Stimulated activated CD8-positive, alpha-beta memory T cell treated with anti-CD3 and anti-CD28 coated beads, Interleukin-15, amount 100 ng/mL, for 4 hours (primary cell): ENCODE measurements around the gene DNMT3A.
A peak's percentile ranks its signal among the peaks of the same experiment; 100 is the strongest.

ENCODE experiments used
- DNase-seq, 2 donors: peaks; one replicate each; pipeline ENCODE4 v3.0.0-alpha.2; 2020; ENCODE audit warnings: low read depth in 2 of 2

Gene DNMT3A

DNA sequence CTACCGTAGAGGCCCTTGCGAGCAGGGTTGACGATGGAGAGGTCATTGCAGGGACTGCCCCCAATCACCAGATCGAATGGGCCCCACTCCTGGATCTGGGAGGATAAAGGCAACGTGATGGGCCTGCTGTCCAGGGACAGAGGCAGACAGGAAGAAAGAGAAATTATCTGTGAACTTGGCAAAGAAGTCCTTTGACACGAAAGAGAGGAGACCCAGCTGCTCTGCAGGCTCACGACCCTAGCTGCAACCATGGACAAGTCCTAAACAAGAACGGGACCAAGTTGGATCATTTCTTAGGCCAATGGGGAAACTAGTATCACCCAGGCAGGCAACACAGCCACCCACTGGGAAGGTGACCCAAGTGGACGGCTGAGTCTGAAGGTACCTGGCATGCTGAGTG, 101.1 kb downstream of the DNMT3A start:
- no peak for DNase-seq

DNA sequence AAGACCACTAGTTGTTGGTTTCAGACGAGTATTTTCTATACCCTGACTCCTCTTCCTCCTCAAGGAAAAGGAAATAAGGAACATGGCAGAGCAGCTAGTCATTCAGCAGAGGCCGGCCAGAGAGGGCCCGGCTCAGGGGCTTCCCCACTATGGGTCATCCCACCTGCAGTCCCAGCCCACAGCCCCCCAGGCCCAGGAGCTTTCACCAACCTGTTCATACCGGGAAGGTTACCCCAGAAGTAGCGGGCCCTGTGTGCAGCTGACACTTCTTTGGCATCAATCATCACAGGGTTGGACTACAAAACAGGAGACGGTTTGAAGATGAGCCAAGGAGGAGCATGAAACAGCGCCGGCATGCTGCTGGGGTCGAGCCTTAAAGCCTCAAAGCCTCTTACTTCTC, 102.8 kb downstream of the DNMT3A start:
- no peak for DNase-seq

DNA sequence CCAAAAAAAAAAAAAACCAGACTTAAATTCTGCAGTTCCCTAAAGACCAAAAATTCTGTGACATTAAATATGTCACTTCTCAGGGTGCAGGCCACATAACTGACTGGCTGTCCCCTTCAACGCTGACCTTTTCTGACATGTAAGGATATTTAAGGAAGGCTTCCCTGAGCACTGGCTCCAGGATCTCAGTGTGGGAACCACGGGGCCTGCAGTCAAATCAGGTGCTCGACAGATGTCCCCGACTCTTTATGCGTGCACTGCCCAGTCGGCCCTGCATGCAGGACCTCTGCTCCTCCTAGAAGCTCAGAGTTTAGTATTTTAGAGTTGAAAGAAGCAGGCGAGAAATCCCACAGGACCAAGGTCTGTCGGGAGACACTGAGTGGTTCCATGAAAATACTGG, 104.0 kb downstream of the DNMT3A start:
- DNase-seq: no peak

DNA sequence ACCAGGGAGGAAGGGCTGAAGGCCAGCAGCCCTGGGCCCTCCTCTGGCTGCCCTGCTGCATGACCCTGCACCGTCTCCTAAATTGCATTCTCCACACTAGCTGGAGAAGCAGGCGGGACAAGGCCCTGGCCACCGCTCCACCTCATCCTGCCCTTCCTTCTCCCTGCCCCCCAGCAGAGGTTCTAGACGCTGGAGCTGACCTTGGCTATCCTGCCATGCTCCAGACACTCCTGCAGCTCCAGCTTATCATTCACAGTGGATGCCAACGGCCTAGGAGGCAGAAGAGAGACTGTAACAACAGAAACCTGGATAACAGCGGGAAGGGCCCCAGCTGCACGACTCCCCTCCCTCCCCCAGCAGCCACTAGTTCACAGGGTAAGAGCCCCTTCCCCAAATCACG, 105.0 kb downstream of the DNMT3A start:
- DNase-seq: no peak

DNA sequence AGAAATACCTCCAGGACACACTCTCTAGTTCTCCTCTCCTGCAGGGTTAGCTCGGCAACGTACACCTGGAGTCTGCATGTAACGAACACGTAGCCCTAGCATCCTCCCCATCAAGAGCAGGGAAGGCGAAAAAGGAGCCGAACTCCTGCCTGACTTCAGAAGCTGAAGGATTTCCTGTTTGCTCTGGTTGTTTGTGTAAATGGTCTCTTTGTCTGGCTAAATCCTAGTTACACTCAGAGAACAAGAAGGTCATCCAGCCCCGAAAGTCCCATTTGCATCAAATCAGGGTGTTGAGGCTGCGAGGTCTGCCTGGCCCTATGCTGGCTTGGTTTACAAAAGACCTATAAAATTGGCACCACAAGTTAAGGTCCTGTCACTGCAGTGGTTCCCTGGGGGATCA, 107.0 kb downstream of the DNMT3A start:
- no peak for DNase-seq

DNA sequence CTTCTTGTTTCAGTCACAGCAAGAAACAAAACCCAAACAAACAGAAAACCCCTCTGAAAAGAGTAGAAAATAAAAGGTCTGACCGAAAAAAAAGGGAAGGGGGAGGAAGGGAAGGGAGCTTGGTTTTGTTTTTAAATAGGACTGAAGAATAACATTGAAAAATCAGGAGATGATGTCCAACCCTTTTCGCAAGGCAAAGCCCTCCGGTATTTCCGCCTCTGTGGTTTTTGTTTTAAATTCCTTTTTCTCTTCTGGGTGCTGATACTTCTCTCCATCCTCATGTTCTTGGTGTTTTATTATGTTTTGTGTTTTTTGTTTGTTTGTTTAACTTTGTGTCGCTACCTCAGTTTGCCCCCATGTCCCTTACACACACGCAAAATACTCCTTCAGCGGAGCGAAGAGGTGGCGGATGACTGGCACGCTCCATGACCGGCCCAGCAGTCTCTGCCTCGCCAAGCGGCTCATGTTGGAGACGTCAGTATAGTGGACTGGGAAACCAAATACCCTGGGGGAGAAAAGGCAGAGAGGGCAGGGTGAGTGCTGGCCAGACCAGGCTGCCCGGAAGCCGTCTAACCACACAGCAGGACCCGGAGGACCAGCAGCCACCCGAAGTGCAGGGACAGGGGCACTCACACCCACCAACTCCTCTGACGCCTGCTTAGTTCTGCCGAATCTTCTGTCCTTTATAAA, 107.7 kb downstream of the DNMT3A start:
- no peak for DNase-seq

DNA sequence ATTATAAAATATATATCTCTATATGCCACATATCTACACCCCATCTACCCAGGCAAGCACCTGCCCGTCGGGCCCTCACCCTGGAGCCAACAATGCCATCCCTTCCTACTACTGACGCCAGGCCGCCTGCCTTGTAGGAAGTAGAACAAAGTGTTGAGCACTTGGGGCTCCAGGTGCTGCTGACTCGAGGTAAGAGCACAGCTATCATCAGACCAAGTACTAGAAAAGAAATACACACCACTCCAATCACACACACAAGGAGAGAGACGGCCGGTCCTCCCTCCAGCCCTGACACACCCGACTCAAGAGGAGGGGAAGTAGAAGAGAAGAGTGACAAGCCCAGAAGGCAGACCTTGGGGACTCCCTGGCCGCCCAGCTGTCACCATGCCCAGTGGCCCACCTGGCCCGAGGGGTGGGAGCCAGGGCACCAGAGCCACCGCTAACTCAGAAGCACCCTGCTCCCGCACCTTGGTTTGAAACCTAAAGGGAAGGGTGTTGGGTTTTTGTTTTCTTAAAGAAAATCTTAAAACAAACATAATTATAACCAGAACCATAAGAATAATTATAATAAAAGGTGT, 109.4 kb downstream of the DNMT3A start:
- no peak for DNase-seq

DNA sequence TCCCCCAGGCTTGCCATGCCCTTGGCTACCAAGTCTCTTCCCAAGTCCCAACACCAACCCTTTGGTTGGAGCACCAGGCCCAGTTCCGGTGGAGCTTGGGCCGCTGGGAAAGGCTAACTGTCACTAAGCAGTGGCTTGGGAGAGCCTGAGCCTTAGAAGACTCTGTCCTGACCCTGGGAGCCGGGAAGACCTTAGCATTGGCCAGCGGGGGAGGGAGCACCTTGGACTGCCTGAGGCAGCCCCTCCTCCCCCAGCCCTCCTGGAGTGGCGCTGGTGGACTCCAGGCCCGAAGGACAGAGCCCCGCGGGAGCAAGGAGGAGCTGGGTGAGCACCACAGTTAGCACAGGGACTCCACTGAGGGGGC, 110.8 kb downstream of the DNMT3A start:
- no peak for DNase-seq

DNA sequence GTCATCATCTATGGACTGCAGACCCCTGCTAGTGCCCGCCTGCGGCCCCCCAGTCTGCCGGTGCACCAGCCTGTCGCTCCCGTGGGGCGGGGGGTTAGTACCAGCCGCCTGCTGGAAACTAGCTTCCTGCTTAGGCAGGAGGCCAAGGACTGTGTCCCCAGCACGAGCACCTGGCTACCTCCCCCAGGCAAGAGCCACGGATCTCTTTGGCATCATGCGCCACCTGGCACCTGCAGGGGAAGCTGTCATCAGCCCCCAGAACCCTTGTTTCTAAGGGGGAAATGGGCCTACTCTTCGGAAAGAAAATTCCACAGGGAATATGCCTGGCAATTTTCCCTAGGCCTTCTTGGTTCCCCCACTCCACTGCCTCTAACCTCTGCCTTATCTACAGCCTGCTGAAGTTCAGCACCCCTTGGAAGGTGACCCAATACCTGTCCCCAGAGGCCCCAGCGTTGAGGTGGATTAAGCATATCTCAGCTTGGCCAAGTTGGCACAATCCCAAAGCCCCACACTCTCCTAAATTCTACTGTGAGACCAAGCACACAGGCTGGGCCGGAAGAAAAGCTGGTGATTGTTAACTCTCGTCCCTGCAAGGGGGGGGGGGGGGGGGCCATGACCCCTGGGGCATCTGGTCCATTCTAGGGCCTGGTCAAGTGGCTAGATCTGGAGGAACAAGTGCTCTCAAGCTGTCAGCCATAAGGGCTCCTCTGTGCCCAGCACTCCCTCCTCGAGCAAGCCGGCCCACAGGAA, 111.4 kb downstream of the DNMT3A start:
- DNase-seq: no peak

DNA sequence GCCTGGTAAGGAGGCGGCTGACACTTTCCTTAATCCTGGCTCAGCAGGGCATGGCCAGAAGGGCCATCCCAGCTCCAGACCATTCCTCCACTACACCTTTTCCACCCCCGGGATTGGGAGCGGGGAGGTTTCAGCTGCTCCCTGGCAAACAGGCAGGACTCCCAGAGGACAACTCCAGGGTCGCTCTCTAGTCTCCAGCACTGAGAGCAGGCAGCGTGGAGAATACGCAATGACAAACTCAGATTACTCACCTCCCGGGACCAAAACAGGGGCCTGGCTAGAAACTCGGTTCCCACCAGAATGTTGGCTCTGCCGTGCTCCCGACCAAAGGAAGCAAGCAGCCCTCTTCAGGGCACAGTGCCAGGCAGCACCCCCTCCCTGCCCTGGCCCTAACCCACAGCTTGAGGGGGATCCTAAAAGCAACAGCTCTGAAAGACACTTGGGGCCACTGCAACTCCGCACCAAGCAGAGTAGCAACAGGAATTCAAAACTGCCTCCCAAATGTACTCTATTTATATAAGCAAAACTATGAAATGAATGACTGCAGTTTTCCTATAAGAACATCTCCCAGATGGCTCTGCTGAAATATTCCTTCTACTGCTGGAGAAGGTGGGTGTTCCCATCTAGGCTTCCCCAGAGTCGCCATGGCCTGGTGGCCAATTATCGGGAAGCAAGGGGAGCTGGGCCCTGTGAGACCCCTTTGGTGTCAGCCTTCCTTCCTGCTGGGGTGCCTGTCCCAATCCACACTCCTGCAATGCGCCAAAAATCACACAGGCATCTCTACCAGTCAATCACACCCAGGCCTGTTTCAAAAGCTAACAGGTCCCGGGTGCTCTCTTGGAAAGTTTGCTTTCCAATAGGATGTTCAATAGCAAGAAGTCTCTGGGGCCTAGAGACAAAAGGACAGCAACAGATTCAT, 112.2 kb downstream of the DNMT3A start:
- no peak for DNase-seq

DNA sequence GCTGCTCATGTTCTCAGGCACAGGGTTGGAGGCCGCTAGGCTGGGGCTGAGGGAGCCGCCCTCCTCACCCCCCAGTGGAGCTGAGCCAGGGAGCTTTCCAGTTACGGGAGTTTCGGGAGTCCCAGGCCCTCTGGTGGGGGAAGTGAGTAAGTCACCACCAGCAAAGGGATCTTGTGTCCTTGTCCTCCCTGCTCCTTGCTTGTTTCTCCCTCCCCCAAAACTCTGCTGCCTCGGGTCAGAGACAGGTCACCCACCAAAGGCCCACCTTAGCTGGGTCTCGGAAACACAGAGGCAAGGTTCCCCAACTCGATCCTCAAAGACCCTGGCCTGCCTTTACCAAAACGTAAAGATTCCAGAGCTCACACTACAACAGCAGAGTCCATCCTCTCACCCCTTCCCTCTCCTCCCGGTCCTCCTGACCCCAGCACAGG, 112.9 kb downstream of the DNMT3A start:
- no peak for DNase-seq

DNA sequence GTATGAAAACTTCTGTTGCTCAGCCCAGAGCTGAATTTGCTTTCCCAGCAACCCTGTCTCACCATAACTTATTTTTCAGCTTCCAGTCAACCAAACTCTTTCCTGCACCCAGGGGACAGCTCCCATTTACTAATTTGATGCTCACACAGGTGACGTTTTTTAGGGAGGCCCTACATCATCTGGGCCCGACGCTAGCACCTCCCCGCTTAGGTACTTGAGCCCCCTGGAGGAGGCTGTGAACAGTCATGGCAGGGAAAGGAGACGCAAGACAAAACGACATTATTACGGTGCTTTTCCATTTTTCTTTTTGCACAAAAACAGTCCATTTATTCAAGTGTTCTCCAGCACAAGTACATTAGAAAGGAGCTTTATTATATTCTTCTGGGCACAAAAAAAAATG, 114.1 kb downstream of the DNMT3A start:
- DNase-seq: no peak

DNA sequence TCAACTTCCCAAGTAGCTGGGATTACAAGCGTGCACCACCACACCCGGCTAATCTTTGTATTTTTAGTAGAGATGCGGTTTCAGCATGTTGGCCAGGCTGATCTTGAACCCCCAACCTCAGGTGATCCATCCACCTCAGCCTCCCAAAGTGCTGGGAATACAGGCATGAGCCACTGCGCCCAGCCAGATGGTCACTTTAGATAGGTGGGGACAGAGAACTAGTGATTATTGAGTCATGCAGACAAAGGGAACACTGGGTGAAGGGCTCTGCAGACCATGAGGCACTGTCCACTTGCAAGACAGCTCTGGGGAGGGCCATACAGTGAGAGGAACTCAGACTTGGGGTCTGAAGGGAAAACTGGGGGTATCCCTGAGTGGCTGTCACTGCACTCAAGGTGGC, 114.9 kb downstream of the DNMT3A start:
- DNase-seq: no peak

DNA sequence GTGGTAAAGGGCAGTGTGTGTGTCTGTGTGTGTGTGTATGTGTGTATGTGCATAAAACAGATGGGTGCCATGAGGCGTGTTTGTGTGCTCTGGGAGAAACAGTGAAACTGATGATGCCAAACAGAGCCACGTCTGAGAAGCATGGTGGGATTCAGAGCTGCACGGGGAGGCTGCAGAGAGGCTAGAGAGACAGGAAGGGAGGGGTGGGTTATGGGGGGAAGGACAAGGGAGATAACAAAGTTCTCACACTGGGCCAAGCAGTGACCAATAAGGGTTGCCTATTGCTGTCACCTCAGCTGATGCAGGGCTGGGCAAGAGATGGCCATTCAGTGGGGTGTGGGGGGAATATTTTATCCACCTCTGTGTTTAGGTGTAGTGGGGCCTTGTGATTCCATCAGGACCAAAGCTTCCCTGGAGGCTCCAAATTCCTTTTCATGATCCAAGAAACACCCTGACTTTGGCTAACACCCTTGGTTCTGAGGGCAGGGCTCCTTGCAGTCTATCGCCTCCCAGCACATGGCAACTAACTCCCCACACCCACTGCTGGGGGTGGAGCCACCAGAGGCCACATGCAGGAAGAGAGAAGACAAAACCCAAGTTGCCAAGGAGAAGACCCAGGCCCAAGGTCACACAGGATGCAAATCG, 119.1 kb downstream of the DNMT3A start:
- no peak for DNase-seq

DNA sequence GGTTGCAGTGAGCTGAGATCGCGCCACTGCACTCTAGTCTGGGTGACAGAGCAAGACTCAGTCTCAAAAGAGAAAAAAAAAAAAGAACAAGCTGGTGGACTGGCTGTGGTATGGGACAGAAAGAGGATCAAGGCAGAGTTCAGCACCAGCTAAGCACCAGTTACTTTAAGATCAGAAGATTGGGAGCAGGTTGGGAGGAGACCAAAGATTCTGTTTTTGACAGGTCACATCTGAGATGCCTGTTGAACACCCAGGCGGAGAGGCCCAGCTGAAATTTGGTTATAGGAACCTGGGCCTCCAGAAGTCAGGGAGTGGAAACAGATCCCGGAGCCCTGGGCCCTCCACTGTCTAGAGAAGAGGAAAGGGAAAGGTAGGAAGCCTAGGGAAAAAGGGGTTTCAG, 120.1 kb downstream of the DNMT3A start:
- DNase-seq: no peak

DNA sequence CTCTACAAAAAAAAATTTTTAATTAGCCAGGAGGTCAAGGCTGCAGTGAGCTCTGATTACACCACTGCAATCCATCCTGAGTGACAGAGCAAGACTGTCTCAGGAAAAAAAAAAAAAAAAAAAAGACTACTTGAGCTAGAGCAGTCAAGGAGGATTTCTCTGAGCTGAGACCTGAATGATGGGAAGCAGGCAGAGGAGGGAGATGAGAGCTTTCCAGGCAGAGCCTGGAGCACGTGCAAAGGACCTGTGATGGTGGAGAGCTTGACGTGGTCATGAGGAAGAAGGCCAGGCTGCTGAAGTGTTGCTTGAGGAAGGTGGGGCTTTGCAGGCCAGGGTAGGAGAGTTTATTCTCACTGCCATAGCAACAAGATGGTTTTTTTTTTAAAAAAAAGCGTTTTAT, 121.4 kb downstream of the DNMT3A start:
- no peak for DNase-seq

DNA sequence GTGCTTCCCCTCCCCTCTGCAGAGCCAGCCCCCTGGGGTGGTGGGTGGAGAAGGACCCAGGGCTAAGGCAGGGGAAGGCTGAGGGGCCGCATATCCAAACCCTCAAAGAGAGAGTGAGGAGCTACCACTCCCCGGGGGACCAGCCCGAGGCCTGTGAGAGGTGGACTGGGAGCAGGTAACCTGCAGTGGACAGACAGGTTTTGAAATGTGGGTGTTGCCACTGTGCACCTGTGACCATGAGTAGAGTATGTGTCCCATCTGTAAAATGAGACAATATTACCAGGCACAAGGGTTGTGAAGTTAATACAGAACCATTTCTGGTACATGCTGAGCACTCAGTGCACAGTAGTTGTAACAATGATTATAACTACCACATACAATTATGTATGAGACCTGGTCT, 122.1 kb downstream of the DNMT3A start:
- no peak for DNase-seq

DNA sequence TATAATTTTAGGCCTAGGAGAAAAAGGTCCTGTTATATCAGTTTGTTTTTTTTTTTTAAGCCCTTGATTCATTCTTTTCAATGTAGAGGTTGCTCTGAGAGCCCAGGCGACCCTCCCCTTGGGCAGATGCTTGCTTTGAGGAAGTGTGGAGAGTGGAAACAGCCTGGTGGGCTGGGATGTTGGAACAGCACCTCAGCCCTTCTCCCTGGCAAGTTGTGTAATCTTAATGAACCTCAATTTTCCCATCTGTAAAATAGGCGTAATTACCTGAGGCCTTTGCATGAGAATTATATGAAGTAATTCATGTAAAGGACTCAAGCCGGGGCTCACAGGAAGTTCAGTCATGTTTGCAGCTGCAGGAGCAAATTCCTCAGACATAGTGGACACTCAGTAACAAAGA, 123.6 kb downstream of the DNMT3A start:
- DNase-seq: no peak

DNA sequence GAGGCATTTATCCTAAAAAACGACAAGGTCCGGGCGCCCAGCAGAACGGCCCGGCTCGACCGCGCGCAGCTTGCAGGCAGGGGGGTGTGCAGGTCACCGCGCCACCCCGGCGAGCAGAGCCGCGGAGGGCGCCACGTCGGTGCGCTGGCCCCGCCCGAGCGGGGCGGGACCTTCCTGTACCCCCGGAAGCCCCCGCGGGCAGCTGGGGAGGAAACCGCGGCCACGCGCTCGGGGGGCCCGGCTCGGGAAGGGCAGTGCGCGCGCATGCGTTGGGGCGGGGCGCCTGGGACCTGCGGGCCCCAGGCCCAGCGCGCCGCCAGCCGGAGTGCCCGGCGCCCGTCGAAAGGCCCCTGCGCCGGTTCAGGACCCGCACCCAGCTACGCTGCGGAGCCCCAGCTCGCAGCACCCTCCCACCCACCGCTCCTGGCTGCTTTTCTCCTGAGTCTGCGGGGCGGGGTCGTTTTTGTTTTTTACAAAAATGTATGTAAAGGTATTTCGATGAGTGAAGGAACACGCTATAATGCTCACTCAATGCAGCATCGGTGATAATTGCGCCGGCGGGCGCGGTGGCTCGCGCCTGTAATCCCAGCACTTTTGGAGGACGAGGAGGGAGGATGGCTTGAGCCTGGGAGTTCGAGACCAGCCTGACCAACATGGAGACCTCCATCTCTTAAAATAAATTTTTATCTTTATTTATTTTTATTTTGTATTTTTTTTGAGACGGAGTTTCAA, 125.6 kb downstream of the DNMT3A start:
- peak; percentile 70 to 80 for DNase-seq

DNA sequence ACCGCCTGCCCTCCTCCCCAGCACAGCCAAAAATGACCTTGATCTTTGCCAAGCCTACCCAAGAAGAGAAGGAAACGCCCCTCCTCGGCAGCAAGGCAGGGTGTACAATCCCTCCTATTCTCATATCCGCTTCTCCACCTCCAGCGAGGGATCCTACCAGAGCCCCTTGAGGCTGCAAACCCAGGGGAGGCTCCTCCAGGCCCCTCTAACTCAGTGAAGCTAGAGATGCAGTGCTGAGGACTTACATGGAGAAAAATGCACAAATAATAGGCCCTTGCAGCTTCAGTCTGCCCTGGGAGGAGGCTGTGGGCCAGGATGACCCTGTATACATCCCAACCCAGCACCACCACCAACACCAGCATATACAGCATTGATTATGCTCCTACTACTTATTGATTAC, 126.5 kb downstream of the DNMT3A start:
- no peak for DNase-seq

DNA sequence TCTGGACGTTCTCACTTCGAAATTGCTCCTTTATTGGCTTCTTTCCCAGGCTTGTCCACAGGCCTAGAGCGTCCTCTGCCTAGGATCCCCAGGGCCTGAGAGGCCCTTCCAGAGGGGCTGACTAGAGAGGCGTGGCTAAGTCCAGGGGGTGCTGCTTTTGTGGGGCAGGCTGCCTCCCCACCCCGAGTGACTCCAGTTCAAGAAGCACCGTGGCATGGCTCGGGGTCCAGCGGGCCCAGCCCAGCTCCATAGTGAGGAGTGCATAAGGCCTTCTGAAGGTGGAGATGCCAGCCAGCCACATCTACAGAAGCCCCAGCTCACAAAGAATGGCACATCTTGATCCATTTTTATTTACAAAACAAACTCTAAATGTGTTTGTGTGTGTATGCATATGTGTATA, 128.5 kb downstream of the DNMT3A start:
- DNase-seq: no peak
